ENCODE measurements around the gene ESR1.
"Not testable (repeated sequence)": the region's sequence is repeated elsewhere in the genome, so short reads cannot be mapped to it uniquely, and the experiment has no call there.

DNA sequence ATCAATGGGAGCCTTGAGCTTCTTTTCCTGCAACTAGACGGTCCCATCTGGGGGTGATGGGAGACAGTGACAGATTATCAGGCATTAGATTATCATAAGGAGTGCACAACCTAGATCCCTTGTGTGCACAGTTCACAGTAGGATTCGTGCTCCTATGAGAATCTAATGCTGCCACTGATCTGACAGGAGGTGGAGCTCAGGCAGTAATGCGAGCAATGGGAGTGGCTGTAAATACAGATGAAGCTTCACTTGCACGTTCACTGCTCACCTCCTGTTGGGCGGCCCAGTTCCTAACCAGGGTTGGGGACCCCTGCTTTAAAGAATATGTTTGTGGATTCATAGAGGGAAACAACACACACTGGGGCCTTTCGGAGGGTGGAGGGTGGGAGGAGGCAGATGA, 180.7 kb downstream of the ESR1 start:
- TF ChIP-seq, protein P1, sequence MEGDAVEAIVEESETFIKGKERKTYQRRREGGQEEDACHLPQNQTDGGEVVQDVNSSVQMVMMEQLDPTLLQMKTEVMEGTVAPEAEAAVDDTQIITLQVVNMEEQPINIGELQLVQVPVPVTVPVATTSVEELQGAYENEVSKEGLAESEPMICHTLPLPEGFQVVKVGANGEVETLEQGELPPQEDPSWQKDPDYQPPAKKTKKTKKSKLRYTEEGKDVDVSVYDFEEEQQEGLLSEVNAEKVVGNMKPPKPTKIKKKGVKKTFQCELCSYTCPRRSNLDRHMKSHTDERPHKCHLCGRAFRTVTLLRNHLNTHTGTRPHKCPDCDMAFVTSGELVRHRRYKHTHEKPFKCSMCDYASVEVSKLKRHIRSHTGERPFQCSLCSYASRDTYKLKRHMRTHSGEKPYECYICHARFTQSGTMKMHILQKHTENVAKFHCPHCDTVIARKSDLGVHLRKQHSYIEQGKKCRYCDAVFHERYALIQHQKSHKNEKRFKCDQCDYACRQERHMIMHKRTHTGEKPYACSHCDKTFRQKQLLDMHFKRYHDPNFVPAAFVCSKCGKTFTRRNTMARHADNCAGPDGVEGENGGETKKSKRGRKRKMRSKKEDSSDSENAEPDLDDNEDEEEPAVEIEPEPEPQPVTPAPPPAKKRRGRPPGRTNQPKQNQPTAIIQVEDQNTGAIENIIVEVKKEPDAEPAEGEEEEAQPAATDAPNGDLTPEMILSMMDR (IDR thresholded peaks at IDR 0.05): not testable (repeated sequence)
- TF ChIP-seq POLR2A (IDR thresholded peaks at IDR 0.05): not testable (repeated sequence)

Measured in tibial nerve (tissue), 3 donors.